Neural progenitor cell (in vitro differentiated cells): ENCODE results near the gene CPO. TPM values are rescaled to one million over a fixed set of nuclear protein-coding genes. Genes with fewer than 3 reads are reported as not detected.
"Not testable (repeated sequence)": the region's sequence is repeated elsewhere in the genome, so short reads cannot be mapped to it uniquely, and the experiment has no call there.

Source experiments
- DNase-seq: peaks from one replicate; pipeline ENCODE4 v3.0.0-alpha.2; 2016; ENCODE audit warnings: low spot score
- H2AFZ ChIP-seq: fragments of 200-600 bp; sonication (generic); replicated peaks from 2 replicates; pipeline ENCODE4 v1.6.1; 2016; ENCODE audit warnings: antibody characterized with exemption
- H3F3A ChIP-seq: fragments of 200-600 bp; sonication (generic); 2 replicates; pipeline ENCODE4 v1.6.1; 2016; ENCODE audit warnings: antibody characterized with exemption, low read depth
- H3K27ac ChIP-seq: fragments of 200-600 bp; sonication (generic); 2 replicates; pipeline ENCODE4 v1.5.1; 2016; ENCODE audit warnings: mild to moderate bottlenecking
- H3K27me3 ChIP-seq: fragments of 200-600 bp; sonication (generic); 2 replicates; pipeline ENCODE4 v1.6.1; 2016; ENCODE audit warnings: mild to moderate bottlenecking, moderate library complexity
- H3K36me3 ChIP-seq: fragments of 200-600 bp; sonication (generic); 2 replicates; pipeline ENCODE4 v1.5.1; 2016
- H3K4me1 ChIP-seq: fragments of 200-600 bp; sonication (generic); 2 replicates; pipeline ENCODE4 v1.6.1; 2016; ENCODE audit warnings: mixed run types
- H3K4me2 ChIP-seq: fragments of 200-600 bp; sonication (generic); 2 replicates; pipeline ENCODE4 v1.6.1; 2016
- H3K4me3 ChIP-seq: fragments of 200-600 bp; sonication (generic); 2 replicates; pipeline ENCODE4 v1.5.1; 2016
- H3K79me2 ChIP-seq: fragments of 200-600 bp; sonication (generic); 2 replicates; pipeline ENCODE4 v1.6.1; 2016; ENCODE audit warnings: low read depth
- H3K9ac ChIP-seq: fragments of 200-600 bp; sonication (generic); 2 replicates; pipeline ENCODE4 v1.6.1; 2016
- H3K9me3 ChIP-seq: fragments of 200-600 bp; sonication (generic); 2 replicates; pipeline ENCODE4 v1.5.1; 2016; ENCODE audit warnings: low read depth
- H4K20me1 ChIP-seq: fragments of 200-600 bp; sonication (generic); 2 replicates; pipeline ENCODE4 v1.6.1; 2016; ENCODE audit warnings: low read depth
- H3K27ac Mint-ChIP-seq: 3 replicates; pipeline ENCODE4 v1.8.0; 2021; ENCODE audit warnings: mixed read lengths
- H3K27me3 Mint-ChIP-seq: 2 replicates; pipeline ENCODE4 v1.8.0; 2022; ENCODE audit warnings: low read depth, mild to moderate bottlenecking, inconsistent platforms, moderate library complexity, mixed read lengths; ENCODE audit not compliant: insufficient read depth
- H3K36me3 Mint-ChIP-seq: 3 replicates; pipeline ENCODE4 v1.8.0; 2021; ENCODE audit warnings: mixed read lengths
- H3K4me1 Mint-ChIP-seq: 3 replicates; pipeline ENCODE4 v1.8.0; 2021; ENCODE audit warnings: mixed read lengths
- H3K4me3 Mint-ChIP-seq: 3 replicates; pipeline ENCODE4 v1.8.0; 2021; ENCODE audit warnings: mild to moderate bottlenecking, moderate library complexity, mixed read lengths
- H3K9me3 Mint-ChIP-seq: 3 replicates; pipeline ENCODE4 v1.8.0; 2020; ENCODE audit warnings: mixed read lengths
- CTCF ChIP-seq: fragments of 200-600 bp; sonication (generic); IDR thresholded peaks from 2 replicates; pipeline ENCODE4 v1.5.1; 2017; ENCODE audit warnings: antibody characterized with exemption, mild to moderate bottlenecking
- EZH2 ChIP-seq: fragments of 200-600 bp; sonication (generic); IDR thresholded peaks from 2 replicates; pipeline ENCODE4 v1.6.1; 2017; ENCODE audit warnings: antibody characterized with exemption, mild to moderate bottlenecking, moderate library complexity
- EZH2phosphoT487 ChIP-seq: fragments of 200-600 bp; sonication (generic); IDR thresholded peaks from 2 replicates; pipeline ENCODE4 v1.6.1; 2017; ENCODE audit warnings: antibody characterized with exemption
- total RNA-seq: library from RNA; depleted of rRNA; stranded (reverse); fragments of >200 nt; gene quantifications from 2 replicates; pipeline ENCODE4 v1.2.3, GENCODE V29; 2015; ENCODE audit warnings: low replicate concordance

CPO gene
- total RNA-seq, 1 donor from 2014 or later = not detected

GRCh38 chr2:206937555-206937954 is 1.8 kb upstream of the CPO start:
- H3F3A ChIP-seq = no peaks in the 10 kb centered on the region

GRCh38 chr2:206940546-206940945 is 1.2 kb downstream of the CPO start:
- TF ChIP-seq CTCF = no peak
- no peak for TF ChIP-seq EZH2
- no peak for TF ChIP-seq EZH2phosphoT487
- peaks cover 6% of the 10 kb centered on the region for H3K4me1 ChIP-seq

More at GRCh38 chr2:206937555-206937954, 1.8 kb upstream of the CPO start:
- Histone ChIP-seq H3K27ac (no peak overlapping the region), H3K9ac (no peak overlapping the region), H2AFZ (no peak overlapping the region), H4K20me1 (no peaks in the 10 kb centered on the region), H3K27me3 (no peaks in the 10 kb centered on the region), H3K4me2 (no peak overlapping the region), H3K9me3 (no peaks in the 10 kb centered on the region), H3K36me3 (no peaks in the 10 kb centered on the region), H3K4me1 (no peaks in the 10 kb centered on the region), H3K4me3 (no peak overlapping the region), H3K79me2 (no peaks in the 10 kb centered on the region)
- DNase-seq = no peak
- H3K4me3 Mint-ChIP-seq = no peak overlapping the region
- peaks cover 5% of the 10 kb centered on the region for H3K4me1 Mint-ChIP-seq
- no peak for TF ChIP-seq EZH2
- TF ChIP-seq EZH2phosphoT487 = no peak
- TF ChIP-seq CTCF = no peak
- H3K36me3 Mint-ChIP-seq = no peaks in the 10 kb centered on the region
- no peak overlapping the region for H3K27ac Mint-ChIP-seq
- H3K9me3 Mint-ChIP-seq = no peaks in the 10 kb centered on the region
- no peaks in the 10 kb centered on the region for H3K27me3 Mint-ChIP-seq

GRCh38 chr2:206942592-206943478 is 3.5 kb downstream of the CPO start:
- Histone ChIP-seq H3K36me3 (peaks cover 6% of the 10 kb centered on the region), H3K4me2 (no peak overlapping the region), H3K27me3 (no peaks in the 10 kb centered on the region), H3K4me3 (no peak overlapping the region), H3K27ac (no peak overlapping the region), H3K4me1 (peaks cover 6% of the 10 kb centered on the region), H3K79me2 (no peaks in the 10 kb centered on the region), H4K20me1 (no peaks in the 10 kb centered on the region), H3K9me3 (peaks cover 18% of the 10 kb centered on the region), H2AFZ (peak overlapping the region; percentile 81), H3F3A (peaks cover 4% of the 10 kb centered on the region), H3K9ac (no peak overlapping the region)
- no peak for TF ChIP-seq EZH2phosphoT487
- no peak for TF ChIP-seq EZH2
- TF ChIP-seq CTCF = no peak
- H3K36me3 Mint-ChIP-seq = peaks cover 3% of the 10 kb centered on the region
- no peak for DNase-seq
- peaks cover 11% of the 10 kb centered on the region for H3K9me3 Mint-ChIP-seq
- H3K27me3 Mint-ChIP-seq = no peaks in the 10 kb centered on the region
- no peaks in the 10 kb centered on the region for H3K4me1 Mint-ChIP-seq
- no peak overlapping the region for H3K4me3 Mint-ChIP-seq
- no peak overlapping the region for H3K27ac Mint-ChIP-seq

More at GRCh38 chr2:206940546-206940945, 1.2 kb downstream of the CPO start:
- Histone ChIP-seq H2AFZ (no peak overlapping the region), H3F3A (peaks cover 4% of the 10 kb centered on the region), H3K36me3 (no peaks in the 10 kb centered on the region), H3K79me2 (no peaks in the 10 kb centered on the region), H3K9ac (no peak overlapping the region), H4K20me1 (no peaks in the 10 kb centered on the region), H3K4me2 (no peak overlapping the region), H3K9me3 (no peaks in the 10 kb centered on the region), H3K27ac (no peak overlapping the region), H3K4me3 (no peak overlapping the region), H3K27me3 (no peaks in the 10 kb centered on the region)
- no peak for DNase-seq
- Mint-ChIP-seq H3K36me3 (no peaks in the 10 kb centered on the region), H3K4me3 (no peak overlapping the region), H3K27ac (no peak overlapping the region), H3K4me1 (no peaks in the 10 kb centered on the region), H3K9me3 (no peaks in the 10 kb centered on the region), H3K27me3 (no peaks in the 10 kb centered on the region)

- H3K27me3 Mint-ChIP-seq, H3K4me1 Mint-ChIP-seq, H3K79me2 ChIP-seq, H3K27ac ChIP-seq, H3K27me3 ChIP-seq, H3K4me3 Mint-ChIP-seq, H3K4me2 ChIP-seq, H3K36me3 ChIP-seq, H3K36me3 Mint-ChIP-seq, H3K9ac ChIP-seq, DNase-seq, H4K20me1 ChIP-seq, H3K4me3 ChIP-seq, H3K4me1 ChIP-seq, H2AFZ ChIP-seq, H3K27ac Mint-ChIP-seq, H3K9me3 ChIP-seq, H3F3A ChIP-seq: not testable (repeated sequence)
- H3K9me3 Mint-ChIP-seq = peaks cover 18% of the 10 kb centered on the region
Measured at GRCh38 chr2:206953404-206953803, 14.1 kb downstream of the CPO start.
